GF-D8 (cell line): ENCODE measurements around the gene ATP5F1D.

ENCODE experiments used
- DNase-seq: peaks from one replicate; lab custom pipeline; 2025; lab: John Stamatoyannopoulos, UW

ATP5F1D gene

DNA sequence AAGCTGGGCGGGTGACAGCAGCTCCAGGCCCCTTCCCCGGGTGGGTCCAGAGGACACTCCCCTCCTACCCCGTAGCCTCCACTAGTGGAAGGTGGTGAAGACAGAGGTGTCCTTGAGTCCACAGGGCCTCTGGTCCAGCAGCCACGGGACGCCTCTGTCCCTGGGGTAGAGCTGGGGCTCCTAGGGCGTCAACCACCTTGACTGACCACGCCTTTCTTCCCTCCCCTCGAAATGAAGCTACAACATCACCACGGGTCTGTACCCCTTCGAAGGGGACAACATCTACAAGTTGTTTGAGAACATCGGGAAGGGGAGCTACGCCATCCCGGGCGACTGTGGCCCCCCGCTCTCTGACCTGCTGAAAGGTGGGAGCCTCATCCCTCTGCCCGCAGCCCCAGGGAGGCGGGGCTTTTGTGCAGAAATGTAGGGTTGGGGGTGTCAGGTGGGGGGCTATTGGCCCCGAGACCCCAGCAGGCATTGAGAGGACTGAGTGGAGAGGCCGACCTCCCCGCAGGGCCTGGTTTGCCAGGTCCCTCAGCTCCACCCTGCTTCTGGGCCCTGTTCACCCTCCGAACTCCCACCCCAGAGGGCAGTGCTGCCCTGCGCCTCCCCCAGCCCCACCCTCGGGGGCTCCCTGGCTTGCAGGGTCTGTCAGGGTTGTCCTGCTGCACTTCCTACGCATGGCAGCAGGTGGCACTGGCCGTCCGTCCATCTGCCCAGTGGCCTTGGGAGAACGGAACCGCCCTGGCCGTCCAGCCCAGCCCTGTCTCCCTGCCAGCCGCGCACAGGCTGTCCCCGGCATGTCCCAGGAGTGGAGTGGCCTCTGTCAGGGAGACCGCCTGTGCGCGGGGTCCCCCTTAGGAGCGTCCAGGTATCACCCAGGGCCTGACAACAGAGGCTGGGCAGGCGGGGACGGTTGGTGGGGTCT, 20.3 kb upstream of the ATP5F1D start:
- no peak for DNase-seq

- DNase-seq, result no peak
Observed at GRCh38 chr19:1221904-1222255, 19.7 kb upstream of the ATP5F1D start.

DNA sequence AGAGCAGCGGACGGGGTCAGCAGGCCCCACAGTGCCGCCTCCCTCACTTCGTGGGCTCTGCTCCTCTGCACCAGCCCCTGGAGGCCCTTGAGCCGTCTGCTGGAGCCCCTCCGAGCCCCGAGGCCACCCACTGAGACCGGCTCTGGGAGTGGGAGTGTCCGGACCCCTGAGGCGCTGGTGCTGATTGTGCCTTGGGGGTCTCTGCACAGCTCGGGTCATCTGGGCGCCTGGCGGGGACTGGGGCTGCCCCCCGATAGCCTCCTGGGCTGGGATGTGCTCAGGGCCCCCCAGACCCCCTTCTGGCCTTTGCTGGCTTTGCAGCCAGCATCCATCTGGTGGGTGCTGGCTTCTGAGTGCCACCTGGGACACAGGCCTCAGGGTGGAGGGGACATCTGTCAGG, 19.2 kb upstream of the ATP5F1D start:
- DNase-seq, result no peak

- no peak for DNase-seq
Observed at GRCh38 chr19:1223018-1223855, 18.3 kb upstream of the ATP5F1D start.

- no peak for DNase-seq
Observed at GRCh38 chr19:1224047-1224825, 17.3 kb upstream of the ATP5F1D start.

DNA sequence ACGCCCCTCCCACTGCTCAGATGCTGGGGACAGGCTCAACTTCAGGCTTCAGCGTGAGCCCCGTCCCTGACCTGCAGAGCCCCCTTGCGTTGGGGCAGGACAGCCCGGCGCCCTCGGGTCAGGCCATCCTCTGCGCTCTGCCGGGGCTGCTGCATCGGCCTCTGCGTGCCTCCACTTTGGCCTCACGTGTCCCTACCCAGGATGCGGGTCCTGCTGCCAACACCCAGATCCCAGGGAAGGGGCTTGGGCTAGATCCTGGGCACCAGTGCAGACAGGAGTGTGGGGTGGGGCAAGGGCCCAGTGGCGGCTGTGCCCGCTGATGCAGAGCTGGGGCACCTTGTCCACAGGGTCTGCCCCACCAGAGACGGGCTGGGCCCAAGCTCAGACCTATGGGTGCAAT, 16.7 kb upstream of the ATP5F1D start:
- DNase-seq, result no peak

- DNase-seq, result no peak
Observed at GRCh38 chr19:1225440-1226226, 15.9 kb upstream of the ATP5F1D start.

DNA sequence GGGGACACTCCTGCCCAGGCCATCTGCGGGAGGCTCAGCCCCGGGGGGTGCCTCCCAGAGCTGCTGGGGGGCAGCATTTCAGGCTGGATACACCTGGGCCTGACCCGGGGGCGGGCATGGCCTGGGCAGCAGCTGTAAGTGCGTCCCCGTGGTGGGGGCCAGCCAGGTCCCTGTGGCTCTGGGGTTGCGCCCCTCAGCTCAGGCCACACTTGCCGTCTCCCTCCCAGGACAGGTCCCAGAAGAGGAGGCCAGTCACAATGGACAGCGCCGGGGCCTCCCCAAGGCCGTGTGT, 15.4 kb upstream of the ATP5F1D start:
- DNase-seq, result no peak

- DNase-seq, result no peak
Observed at GRCh38 chr19:1226522-1227303, 14.8 kb upstream of the ATP5F1D start.

- DNase-seq, result no peak
Observed at GRCh38 chr19:1227304-1228054, 14.1 kb upstream of the ATP5F1D start.

DNA sequence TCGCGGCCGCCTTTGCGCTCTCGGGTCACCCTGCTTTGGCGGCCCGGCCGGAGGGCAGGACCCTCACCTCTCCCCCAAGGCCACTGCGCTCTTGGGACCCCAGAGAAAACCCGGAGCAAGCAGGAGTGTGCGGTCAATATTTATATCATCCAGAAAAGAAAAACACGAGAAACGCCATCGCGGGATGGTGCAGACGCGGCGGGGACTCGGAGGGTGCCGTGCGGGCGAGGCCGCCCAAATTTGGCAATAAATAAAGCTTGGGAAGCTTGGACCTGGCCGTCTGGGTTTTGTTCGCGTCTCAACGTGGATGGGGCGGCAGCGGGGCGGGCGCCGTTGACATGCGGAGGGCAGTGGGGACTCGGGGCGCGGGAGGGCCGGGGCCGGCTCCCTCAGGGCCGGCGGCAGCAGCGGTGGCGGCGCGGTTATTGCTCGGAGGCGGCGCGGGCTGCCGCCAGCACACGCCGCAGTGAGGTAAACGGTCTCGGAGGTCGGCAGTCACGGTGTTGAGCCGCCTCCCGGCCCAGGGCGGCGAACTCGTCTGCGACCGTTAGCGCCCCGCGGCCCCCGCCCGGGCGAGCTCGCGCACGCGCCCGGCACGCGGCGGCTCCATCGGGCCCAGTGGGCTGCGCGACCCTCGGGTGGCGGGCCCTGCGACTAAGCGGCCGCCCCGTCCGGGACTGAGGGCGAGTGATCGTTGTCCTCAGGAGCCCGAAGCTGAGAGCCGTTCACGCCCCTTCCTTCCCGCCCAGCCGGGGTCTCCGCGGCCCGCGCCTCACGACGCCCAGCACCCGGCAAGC, 13.2 kb upstream of the ATP5F1D start:
- no peak for DNase-seq

DNA sequence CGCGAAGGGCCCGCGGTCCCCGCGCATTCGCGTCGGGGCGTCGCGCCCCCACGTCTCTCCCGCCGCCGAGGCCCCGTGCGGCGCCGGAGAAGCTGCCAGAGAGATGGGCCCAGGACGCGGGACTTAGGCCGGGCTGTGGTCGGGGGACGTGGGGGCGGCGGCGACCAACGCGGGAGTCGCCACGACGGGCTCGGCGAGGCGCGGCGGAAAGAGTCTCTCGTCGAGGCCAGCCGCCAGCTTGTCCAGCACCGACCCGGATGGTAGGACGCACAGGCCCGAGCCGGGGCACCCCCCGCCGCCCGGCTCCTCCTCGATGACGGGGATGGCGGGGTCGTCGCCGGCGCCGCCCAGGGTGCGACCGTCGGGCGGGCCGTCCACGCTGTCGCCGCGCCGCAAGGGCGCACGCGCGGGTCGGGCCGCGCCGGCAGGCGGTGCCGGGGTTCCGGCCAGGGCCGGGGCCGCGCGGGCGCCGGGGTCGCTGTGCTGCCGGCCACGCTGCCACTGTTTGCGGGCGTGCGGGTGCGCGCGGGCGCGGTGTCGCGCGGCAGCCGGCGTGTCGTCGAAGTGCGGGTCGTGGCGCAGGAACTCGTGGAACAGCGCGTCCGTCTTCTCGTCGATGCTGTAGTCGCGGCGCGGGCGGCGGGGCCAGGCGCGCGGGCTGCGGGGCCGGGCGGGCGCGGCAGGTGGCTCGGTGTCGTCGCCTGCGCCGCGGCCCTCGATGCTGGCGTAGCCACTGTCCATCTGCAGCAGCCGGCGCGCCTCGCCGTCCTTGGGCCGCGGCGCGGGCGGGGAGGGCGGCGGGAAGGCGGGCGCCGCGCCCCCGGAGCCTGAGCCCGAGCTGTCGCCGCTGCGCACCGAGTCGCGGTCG, 12.3 kb upstream of the ATP5F1D start:
- no peak for DNase-seq

GRCh38 chr19:1229924-1230782, 11.4 kb upstream of the ATP5F1D start:
- DNase-seq, result no peak

DNA sequence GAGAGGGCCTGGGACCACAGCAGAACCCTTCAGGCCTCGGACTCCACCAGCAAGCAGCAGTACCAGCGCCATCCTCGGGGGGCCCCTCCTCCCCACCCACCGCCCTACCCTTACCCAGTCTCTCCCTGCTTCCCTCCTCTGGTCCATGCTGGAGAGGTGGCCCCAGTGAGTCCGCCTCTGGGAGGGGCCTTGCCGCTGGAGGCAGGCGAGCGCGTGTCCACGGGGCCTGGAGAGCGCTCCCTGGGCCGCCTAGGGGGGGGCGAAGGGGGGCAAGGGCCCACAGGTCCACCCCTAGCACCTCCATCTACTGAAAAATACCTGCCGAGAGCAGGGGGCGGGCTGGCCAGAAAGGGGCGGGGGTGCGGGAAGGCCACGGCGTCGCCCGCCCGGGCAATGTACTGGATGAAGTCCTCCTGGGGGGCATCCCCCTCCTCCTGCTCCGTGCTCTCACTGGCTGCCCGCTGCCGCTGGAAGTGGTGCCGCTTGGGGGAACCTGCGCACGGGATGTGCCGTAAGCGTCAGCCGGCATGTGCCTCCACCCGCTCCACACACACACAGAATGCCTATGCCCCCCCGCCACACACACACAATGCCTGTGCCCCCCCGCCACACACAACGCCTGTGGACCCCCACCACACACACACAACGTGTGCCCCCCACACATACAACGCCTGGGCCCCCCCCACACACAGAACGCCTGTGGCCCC, 10.6 kb upstream of the ATP5F1D start:
- DNase-seq, result no peak

DNA sequence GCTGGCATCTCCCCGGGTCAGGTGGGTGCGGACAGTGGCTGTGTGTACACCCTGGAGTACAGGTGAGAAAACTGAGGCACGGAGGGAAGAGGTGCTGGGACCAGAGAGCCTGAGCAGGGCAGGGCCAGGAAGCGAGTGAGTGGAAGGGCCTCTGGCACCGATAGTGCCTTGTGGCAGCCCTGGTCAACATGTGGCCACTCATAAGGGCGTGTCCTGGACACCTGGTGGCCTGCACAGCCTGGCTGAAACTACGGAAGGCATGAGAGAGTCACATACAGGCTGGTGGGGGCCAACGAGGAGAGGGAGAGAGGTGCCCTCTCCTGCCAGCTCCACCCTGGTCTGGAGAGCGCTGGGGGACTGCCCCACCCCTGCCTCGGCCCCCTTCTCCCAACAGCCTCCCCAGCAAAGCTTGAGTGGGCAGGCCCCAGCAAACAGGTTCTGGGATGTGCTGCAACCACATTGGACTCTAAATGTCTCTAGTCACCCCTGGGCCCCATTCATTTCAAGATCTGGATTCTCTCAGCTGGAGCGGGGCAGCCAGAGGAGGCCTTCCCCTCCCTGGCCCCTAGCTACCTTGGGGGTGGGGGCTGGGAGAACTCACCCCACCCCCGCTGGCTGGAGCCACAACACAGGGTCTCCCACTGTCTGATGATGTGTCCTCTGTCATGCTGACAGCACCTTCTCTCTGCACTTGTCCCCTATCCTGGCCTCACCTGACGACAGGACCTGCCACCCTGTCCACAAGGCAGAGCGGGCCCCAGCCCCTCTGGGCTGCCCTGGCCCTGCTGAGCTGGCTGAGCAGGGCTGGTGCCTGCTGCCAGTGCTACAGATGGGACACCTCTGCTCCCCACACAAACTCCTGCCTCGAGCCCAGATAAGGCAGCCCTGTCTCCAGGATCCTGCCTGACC, 9.6 kb upstream of the ATP5F1D start:
- no peak for DNase-seq

- DNase-seq, result no peak
Observed at GRCh38 chr19:1232652-1233072, 8.9 kb upstream of the ATP5F1D start.
